Neural crest cell (in vitro differentiated cells): ENCODE measurements around the gene PANX2. TPM values are rescaled to one million over a fixed set of nuclear protein-coding genes. Genes with fewer than 3 reads are reported as not detected.
A peak's percentile ranks its signal among the peaks of the same experiment; 100 is the strongest.
"Not testable (repeated sequence)": the region's sequence is repeated elsewhere in the genome, so short reads cannot be mapped to it uniquely, and the experiment has no call there.

ENCODE experiments used
- DNase-seq: peaks from one replicate; pipeline ENCODE4 v3.0.0; 2021; ENCODE audit warnings: low read depth, mixed read lengths, low spot score
- H3K27ac Mint-ChIP-seq: one replicate; pipeline ENCODE4 v1.8.0; 2021; ENCODE audit warnings: mild to moderate bottlenecking, mixed read lengths; ENCODE audit not compliant: unreplicated experiment
- H3K27me3 Mint-ChIP-seq: 2 replicates; pipeline ENCODE4 v1.8.0; 2021; ENCODE audit warnings: low read depth, mild to moderate bottlenecking, mixed read lengths
- H3K36me3 Mint-ChIP-seq: 2 replicates; pipeline ENCODE4 v1.8.0; 2021; ENCODE audit warnings: low read depth, mild to moderate bottlenecking, mixed read lengths
- H3K4me1 Mint-ChIP-seq: 2 replicates; pipeline ENCODE4 v1.8.0; 2021; ENCODE audit warnings: mixed read lengths
- H3K4me3 Mint-ChIP-seq: one replicate; pipeline ENCODE4 v1.8.0; 2021; ENCODE audit warnings: mild to moderate bottlenecking, mixed read lengths
- H3K9me3 Mint-ChIP-seq: 2 replicates; pipeline ENCODE4 v1.8.0; 2021; ENCODE audit warnings: mixed read lengths
- total RNA-seq: library from RNA; stranded (reverse); gene quantifications from 2 replicates; pipeline ENCODE4 v1.2.1, GENCODE V29; 2021
- TF ChIP-seq, protein P1 (sequence below): fragments of 200-600 bp; sonication (generic); conservative IDR thresholded peaks from 2 replicates; pipeline ENCODE4 v1.5.0; 2021; ENCODE audit warnings: antibody characterized with exemption, mild to moderate bottlenecking

Gene PANX2
- total RNA-seq, 1 donor from 2014 or later: 2.5 TPM

DNA sequence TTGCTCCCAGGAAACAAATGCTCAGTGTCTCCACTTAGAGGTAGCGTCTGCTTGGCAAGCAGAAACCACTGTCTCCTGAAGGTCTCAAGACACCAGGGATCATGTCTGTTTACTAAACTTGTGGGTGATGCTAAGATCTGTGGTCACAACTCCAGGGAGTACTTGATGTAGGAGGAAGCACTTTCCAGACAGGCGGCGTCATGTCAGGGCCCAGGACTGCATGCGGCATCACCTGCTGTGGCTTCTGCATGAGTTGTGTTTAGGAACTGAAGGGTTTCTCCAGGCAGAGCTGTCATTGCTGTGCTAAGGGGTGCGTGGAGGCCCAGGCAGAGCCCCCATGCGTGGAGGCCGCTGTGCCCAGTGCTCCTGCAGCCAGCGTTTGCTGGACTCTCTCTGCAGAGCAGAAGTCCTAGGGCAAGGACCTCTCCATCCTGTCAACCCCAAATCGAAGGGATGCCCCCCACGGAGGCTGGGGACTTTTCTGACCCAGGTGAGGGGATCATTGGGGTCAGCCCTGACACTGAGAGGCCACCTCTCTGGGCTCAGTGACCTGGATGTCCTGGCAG lies 8.1 kb upstream of the PANX2 start:
- no peaks in the 10 kb centered on the region for H3K4me1 Mint-ChIP-seq
- H3K36me3 Mint-ChIP-seq: no peaks in the 10 kb centered on the region
- no peak for DNase-seq
- no peak overlapping the region for H3K4me3 Mint-ChIP-seq
- H3K27ac Mint-ChIP-seq: peak overlapping the region; percentile 57
- no peaks in the 10 kb centered on the region for H3K9me3 Mint-ChIP-seq
- peaks cover 38% of the 10 kb centered on the region for H3K27me3 Mint-ChIP-seq
- TF ChIP-seq, protein P1, sequence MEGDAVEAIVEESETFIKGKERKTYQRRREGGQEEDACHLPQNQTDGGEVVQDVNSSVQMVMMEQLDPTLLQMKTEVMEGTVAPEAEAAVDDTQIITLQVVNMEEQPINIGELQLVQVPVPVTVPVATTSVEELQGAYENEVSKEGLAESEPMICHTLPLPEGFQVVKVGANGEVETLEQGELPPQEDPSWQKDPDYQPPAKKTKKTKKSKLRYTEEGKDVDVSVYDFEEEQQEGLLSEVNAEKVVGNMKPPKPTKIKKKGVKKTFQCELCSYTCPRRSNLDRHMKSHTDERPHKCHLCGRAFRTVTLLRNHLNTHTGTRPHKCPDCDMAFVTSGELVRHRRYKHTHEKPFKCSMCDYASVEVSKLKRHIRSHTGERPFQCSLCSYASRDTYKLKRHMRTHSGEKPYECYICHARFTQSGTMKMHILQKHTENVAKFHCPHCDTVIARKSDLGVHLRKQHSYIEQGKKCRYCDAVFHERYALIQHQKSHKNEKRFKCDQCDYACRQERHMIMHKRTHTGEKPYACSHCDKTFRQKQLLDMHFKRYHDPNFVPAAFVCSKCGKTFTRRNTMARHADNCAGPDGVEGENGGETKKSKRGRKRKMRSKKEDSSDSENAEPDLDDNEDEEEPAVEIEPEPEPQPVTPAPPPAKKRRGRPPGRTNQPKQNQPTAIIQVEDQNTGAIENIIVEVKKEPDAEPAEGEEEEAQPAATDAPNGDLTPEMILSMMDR: no peak

DNA sequence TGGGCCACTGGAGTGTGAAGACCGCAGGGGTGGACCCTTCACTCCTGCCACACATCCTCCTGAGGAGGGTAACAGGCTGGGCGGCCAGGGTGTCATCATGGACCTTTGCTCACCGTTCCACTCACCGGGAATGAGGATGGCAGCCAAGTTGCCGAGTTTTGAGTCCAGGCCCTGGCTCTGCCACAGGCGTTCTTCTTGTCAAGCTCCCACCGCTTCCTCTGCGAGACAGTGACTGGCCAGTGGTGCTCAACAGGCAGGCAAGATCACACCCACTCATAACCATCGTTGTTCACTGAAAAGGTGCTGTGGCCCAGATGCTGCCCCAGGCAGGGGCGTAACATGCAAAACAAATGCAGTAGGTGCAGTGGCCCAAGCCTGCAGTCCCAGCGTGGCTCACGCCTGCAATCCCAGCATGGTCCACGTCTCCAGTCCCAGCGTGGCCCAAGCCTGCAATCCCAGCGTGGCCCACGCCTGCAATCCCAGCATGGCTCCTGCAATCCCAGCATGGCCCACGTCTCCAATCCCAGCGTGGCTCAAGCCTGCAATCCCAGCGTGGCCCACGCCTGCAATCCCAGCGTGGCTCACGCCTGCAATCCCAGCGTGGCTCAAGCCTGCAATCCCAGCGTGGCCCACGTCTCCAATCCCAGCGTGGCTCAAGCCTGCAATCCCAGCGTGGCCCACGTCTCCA lies 5.0 kb upstream of the PANX2 start:
- TF ChIP-seq, protein P1: no peak
- peak overlapping the region; percentile 16 for H3K4me3 Mint-ChIP-seq
- no peak overlapping the region for H3K27ac Mint-ChIP-seq
- H3K4me1 Mint-ChIP-seq: no peaks in the 10 kb centered on the region
- peaks cover 38% of the 10 kb centered on the region for H3K27me3 Mint-ChIP-seq
- DNase-seq: no peak
- no peaks in the 10 kb centered on the region for H3K36me3 Mint-ChIP-seq
- no peaks in the 10 kb centered on the region for H3K9me3 Mint-ChIP-seq

DNA sequence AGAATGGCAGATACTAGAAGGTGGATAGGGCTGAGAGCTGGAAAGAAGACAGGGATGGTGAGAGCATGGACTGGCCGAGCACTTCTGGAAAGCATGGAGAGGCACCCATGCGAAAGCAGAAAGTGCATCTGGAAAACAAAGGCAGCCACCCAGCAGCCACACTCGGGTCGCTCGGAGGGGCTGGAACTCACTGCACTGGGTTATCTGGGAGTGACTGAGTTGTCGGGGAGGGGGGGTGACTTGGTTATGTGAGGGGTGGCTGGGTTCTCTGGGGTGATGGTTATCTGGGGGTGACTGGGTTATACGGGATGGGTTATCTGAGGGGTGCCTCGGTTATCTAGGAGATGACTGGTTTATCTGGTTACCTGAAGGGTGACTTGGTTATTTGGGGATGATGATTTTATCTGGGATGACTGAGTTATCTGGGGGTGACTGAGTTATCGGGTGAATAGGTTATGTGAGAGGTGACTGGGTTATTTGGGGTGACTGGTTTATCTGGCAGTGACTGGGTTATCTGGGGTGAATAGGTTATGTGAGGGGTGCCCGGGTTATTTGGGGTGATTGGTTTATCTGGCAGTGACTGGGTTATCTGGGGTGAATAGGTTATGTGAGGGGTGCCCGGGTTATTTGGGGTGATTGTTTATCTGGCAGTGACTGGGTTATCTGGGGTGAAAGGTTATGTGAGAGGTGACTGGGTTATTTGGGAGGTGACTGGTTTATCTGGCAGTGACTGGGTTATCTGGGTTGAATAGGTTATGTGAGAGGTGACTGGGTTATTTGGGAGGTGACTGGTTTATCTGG lies 2.6 kb upstream of the PANX2 start:
- Mint-ChIP-seq H3K9me3 (no peaks in the 10 kb centered on the region), H3K4me1 (no peaks in the 10 kb centered on the region), H3K4me3 (peak overlapping the region; percentile 87), H3K27me3 (peaks cover 54% of the 10 kb centered on the region), H3K27ac (no peak overlapping the region), H3K36me3 (no peaks in the 10 kb centered on the region)
- DNase-seq: no peak
- TF ChIP-seq, protein P1: no peak

DNA sequence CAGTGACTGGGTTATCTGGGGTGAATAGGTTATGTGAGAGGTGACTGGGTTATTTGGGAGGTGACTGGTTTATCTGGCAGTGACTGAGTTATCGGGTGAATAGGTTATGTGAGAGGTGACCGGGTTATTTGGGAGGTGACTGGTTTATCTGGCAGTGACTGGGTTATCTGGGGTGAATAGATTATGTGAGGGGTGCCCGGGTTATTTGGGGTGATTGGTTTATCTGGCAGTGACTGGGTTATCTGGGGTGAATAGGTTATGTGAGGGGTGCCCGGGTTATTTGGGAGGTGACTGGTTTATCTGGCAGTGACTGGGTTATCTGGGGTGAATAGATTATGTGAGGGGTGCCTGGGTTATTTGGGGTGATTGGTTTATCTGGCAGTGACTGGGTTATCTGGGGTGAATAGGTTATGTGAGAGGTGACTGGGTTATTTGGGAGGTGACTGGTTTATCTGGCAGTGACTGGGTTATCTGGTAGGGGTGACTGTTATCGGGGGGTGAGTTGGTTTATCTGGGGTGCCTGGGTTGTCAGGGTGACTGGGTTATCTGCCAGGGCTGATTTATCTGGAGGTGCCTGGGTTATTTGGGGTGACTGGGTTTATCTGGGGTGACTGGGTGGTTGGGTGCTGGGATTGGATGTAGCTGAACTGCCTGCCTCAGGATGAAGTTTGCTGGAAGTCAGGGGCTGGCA lies 1.9 kb upstream of the PANX2 start:
- not testable (repeated sequence) for H3K4me1 Mint-ChIP-seq, H3K36me3 Mint-ChIP-seq, H3K27ac Mint-ChIP-seq, H3K9me3 Mint-ChIP-seq, DNase-seq
- Mint-ChIP-seq H3K27me3 (peaks cover 54% of the 10 kb centered on the region), H3K4me3 (peak overlapping the region; percentile 81)

DNA sequence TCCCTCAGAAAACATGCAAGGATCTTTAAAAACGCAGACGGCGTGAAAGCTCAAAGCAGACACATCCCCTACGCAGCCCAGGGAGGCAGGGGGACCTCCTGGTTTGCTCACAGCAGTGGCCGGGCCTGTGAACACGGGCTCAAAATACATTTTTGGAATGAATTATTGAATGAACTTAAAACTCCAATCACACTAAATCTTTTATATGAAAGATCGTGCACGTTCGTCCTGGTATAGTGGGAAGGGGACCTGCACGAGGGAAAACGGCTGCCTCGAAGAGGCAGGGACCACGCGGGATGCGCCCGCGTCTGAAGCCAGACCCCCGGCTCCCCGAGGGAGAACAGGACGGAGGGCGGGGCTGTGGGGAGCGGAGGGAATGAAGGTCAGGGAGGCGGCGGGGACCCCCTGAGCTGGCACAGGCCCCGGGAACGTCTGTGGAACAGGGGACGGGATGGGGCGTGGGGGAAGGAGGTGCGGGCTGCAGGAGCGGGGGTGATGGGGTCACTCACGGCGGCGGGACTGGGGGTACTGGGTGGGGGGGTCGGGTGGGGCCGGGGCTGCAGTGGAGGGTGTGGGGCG lies 1.3 kb upstream of the PANX2 start:
- H3K4me1 Mint-ChIP-seq: no peaks in the 10 kb centered on the region
- TF ChIP-seq, protein P1: no peak
- H3K27ac Mint-ChIP-seq: no peak overlapping the region
- H3K4me3 Mint-ChIP-seq: peak overlapping the region; percentile 81
- DNase-seq: no peak
- H3K9me3 Mint-ChIP-seq: no peaks in the 10 kb centered on the region
- H3K27me3 Mint-ChIP-seq: peaks cover 52% of the 10 kb centered on the region
- H3K36me3 Mint-ChIP-seq: no peaks in the 10 kb centered on the region
